IMR-90 (cell line): ENCODE data around the gene C19orf33. TPM values are rescaled to one million over a fixed set of nuclear protein-coding genes. Genes with fewer than 3 reads are reported as not detected.

Source experiments
- ATAC-seq: fragments of 200-7000 bp; cut with Tn5 transposase; 2 replicates; pipeline ENCODE4 v1.9.1; 2020; ENCODE audit warnings: low read depth, mild to moderate bottlenecking, moderate library complexity
- BruUV-seq: library from RNA; stranded (reverse); fragments of 400-500 nt; replicated peaks from 2 replicates; lab custom pipeline; 2021; lab: Mats Ljungman, UMichigan
- CTCF ChIA-PET: fragments of 300-600 bp; formaldehyde crosslinking; extraction: SDS; loops from one replicate; lab custom pipeline; 2021; ENCODE audit warnings: antibody characterized with exemption; lab: Yijun Ruan, JAX
- POLR2A ChIA-PET: fragments of 300-600 bp; sonication (Branson Sonifier 250); formaldehyde crosslinking; loops from one replicate; lab custom pipeline; 2022; ENCODE audit warnings: antibody characterized with exemption; ENCODE audit not compliant: unreplicated experiment; lab: Charles Lee
- DNase-seq: peaks from one replicate; pipeline ENCODE4 v3.0.0; 2013
- H2AFZ ChIP-seq: replicated peaks from 2 replicates; pipeline ENCODE3; 2013; ENCODE audit warnings: low read length, mild to moderate bottlenecking; ENCODE audit not compliant: poor library complexity
- H2AK5ac ChIP-seq: 2 replicates; pipeline ENCODE4 v1.6.1; 2013; ENCODE audit warnings: low read depth, low read length, inconsistent platforms
- H2AK9ac ChIP-seq: replicated peaks from 2 replicates; pipeline ENCODE3; 2013; ENCODE audit warnings: mild to moderate bottlenecking, low read depth, low read length, moderate library complexity; ENCODE audit not compliant: poor library complexity
- H2BK120ac ChIP-seq: 2 replicates; pipeline ENCODE4 v1.6.1; 2013; ENCODE audit warnings: low read depth, low read length, inconsistent platforms
- H2BK15ac ChIP-seq: 3 replicates; pipeline ENCODE4 v1.6.1; 2013; ENCODE audit warnings: low read depth, low read length, inconsistent platforms
- H2BK20ac ChIP-seq: 2 replicates; pipeline ENCODE4 v1.6.1; 2013; ENCODE audit warnings: low read depth, mild to moderate bottlenecking, inconsistent platforms, low read length, moderate library complexity
- H2BK5ac ChIP-seq: 2 replicates; pipeline ENCODE4 v1.6.1; 2013; ENCODE audit warnings: mild to moderate bottlenecking, low read depth, low read length, inconsistent platforms; ENCODE audit not compliant: poor library complexity, severe bottlenecking
- H3K14ac ChIP-seq: replicated peaks from 2 replicates; pipeline ENCODE4 v1.6.1; 2013; ENCODE audit warnings: low read depth, low read length, inconsistent platforms
- H3K18ac ChIP-seq: 2 replicates; pipeline ENCODE4 v1.6.1; 2013; ENCODE audit warnings: low read depth, low read length, control low read depth
- H3K23ac ChIP-seq: 2 replicates; pipeline ENCODE4 v1.6.1; 2013; ENCODE audit warnings: low read depth, low read length, inconsistent platforms
- H3K27ac ChIP-seq: 2 replicates; pipeline ENCODE4 v1.5.1; 2013; ENCODE audit warnings: mild to moderate bottlenecking, control low read depth, low read length; ENCODE audit not compliant: insufficient read depth
- H3K27me3 ChIP-seq: 2 replicates; pipeline ENCODE4 v1.6.1; 2013; ENCODE audit warnings: low read length; ENCODE audit not compliant: control insufficient read depth, insufficient read depth
- H3K36me3 ChIP-seq: 2 replicates; pipeline ENCODE4 v1.6.1; 2013; ENCODE audit warnings: low read length, mixed read lengths; ENCODE audit not compliant: control insufficient read depth, insufficient read depth
- H3K4ac ChIP-seq: 2 replicates; pipeline ENCODE4 v1.6.1; 2013; ENCODE audit warnings: low read depth, low read length, inconsistent platforms
- H3K4me1 ChIP-seq: 2 replicates; pipeline ENCODE4 v1.6.1; 2013; ENCODE audit warnings: low read length, mixed read lengths; ENCODE audit not compliant: control insufficient read depth, insufficient read depth
- H3K4me2 ChIP-seq: 2 replicates; pipeline ENCODE4 v1.6.1; 2013; ENCODE audit warnings: low read depth, mild to moderate bottlenecking, control low read depth, low read length, moderate library complexity
- H3K4me3 ChIP-seq: 2 replicates; pipeline ENCODE4 v1.5.1; 2013; ENCODE audit warnings: low read depth, mild to moderate bottlenecking, control low read depth, low read length, moderate library complexity; ENCODE audit not compliant: insufficient read depth
- H3K56ac ChIP-seq: 2 replicates; pipeline ENCODE4 v1.6.1; 2013; ENCODE audit warnings: low read length, inconsistent platforms; ENCODE audit not compliant: insufficient read depth; ENCODE audit errors: extremely low read depth
- H3K79me1 ChIP-seq, 2 experiments: 2 replicates each; pipeline ENCODE4 v1.6.1; 2013; ENCODE audit warnings: low read length in 2 of 2, inconsistent platforms in 1 of 2, low read depth in 1 of 2
- H3K9ac ChIP-seq: 2 replicates; pipeline ENCODE4 v1.6.1; 2013; ENCODE audit warnings: low read depth, low read length, control low read depth
- H3K9me1 ChIP-seq: 2 replicates; pipeline ENCODE4 v1.6.1; 2013; ENCODE audit warnings: low read length, inconsistent platforms; ENCODE audit not compliant: insufficient read depth
- H3K9me3 ChIP-seq: 2 replicates; pipeline ENCODE4 v1.6.1; 2013; ENCODE audit warnings: low read length; ENCODE audit not compliant: control insufficient read depth, insufficient read depth
- H4K20me1 ChIP-seq: 2 replicates; pipeline ENCODE4 v1.6.1; 2013; ENCODE audit warnings: low read length, inconsistent platforms; ENCODE audit not compliant: insufficient read depth
- H4K5ac ChIP-seq: 2 replicates; pipeline ENCODE4 v1.6.1; 2013; ENCODE audit warnings: mild to moderate bottlenecking, low read depth, low read length, control low read depth
- H4K8ac ChIP-seq, 2 experiments: 2 replicates each; pipeline ENCODE4 v1.6.1; 2013; ENCODE audit warnings: low read depth in 2 of 2, low read length in 2 of 2, control low read depth in 1 of 2, inconsistent platforms in 1 of 2
- H4K91ac ChIP-seq: 2 replicates; pipeline ENCODE4 v1.6.1; 2013; ENCODE audit warnings: low read depth, low read length, inconsistent platforms; ENCODE audit not compliant: insufficient read depth
- MAFK ChIP-seq: IDR thresholded peaks from 2 replicates; pipeline ENCODE4 v1.6.1; 2012; ENCODE audit warnings: low read depth, low read length, improper control_type of control experiment
- SMC3 ChIP-seq: fragments of 150-350 bp; IDR thresholded peaks from 2 replicates; pipeline ENCODE4 v1.6.1; 2016; ENCODE audit warnings: low read depth, mild to moderate bottlenecking, antibody characterized with exemption, low read length, moderate library complexity
- WGBS, 2 experiments: methylation state at CpG; one replicate each; pipeline versions ENCODE4 v1.1.5 to v1.1.7; 2013; ENCODE audit warnings: missing lambda C conversion rate in 2 of 2; ENCODE audit not compliant: insufficient read length in 1 of 2; ENCODE audit errors: extremely low coverage in 2 of 2; 5-methylcytosine and 5-hydroxymethylcytosine counted together
- dilution Hi-C: fragments of 300-500 bp; cut with HindIII; formaldehyde crosslinking; loops from one replicate; pipeline ENCODE4 v1.14.3; 2018; ENCODE audit warnings: low sequenced_read_pairs; ENCODE audit not compliant: unreplicated experiment
- in situ Hi-C: fragments of 300-500 bp; cut with MboI; formaldehyde crosslinking; loops from 3 replicates; pipeline ENCODE4 v1.14.3; 2019; ENCODE audit warnings: low sequenced_read_pairs, inconsistent platforms, mixed read lengths
- intact Hi-C: fragments of 100-400 bp; cut with micrococcal nuclease; formaldehyde crosslinking; loops from 2 replicates; pipeline ENCODE4 v1.10.0; 2022
- polyA plus RNA-seq, 3 experiments: library from polyadenylated mRNA; depleted of rRNA; stranded (reverse); fragments of >200 nt; gene quantifications; 2 replicates each; pipeline ENCODE4 v1.2.3, GENCODE V29; 2012; ENCODE audit warnings: low replicate concordance in 1 of 3
- total RNA-seq: library from RNA; depleted of rRNA; stranded (reverse); fragments of >200 nt; gene quantifications from 2 replicates; pipeline ENCODE4 v1.2.3, GENCODE V29; 2012

Gene C19orf33
- total and polyA plus RNA-seq, 2 of the 4 experiments (the other 2 are of a cell fraction): 0.80 TPM; not detected in 1

- Histone ChIP-seq H3K36me3 (no peaks in the 10 kb centered on the region), H4K91ac (peak overlapping the region; percentile 17; the same call in 1 of the 2 replicates), H3K23ac (peak overlapping the region; percentile 53; the same call in 1 of the 2 replicates), H4K5ac (peak overlapping the region; percentile 75), H3K56ac (no peak overlapping the region), H4K8ac (peak overlapping the region in 1 of 2 experiments; percentile 48; a peak in 1 of 4 replicates), H3K4me1 (peaks cover 14% of the 10 kb centered on the region), H2AK9ac (no peak overlapping the region), H3K27me3 (no peaks in the 10 kb centered on the region), H3K18ac (peak overlapping the region; percentile 62; the same call in 1 of the 2 replicates), H3K9me3 (no peaks in the 10 kb centered on the region), H3K9me1 (peaks cover 5% of the 10 kb centered on the region; the same call in 1 of the 2 replicates), H3K4ac (peak overlapping the region; percentile 21), H3K4me3 (no peak overlapping the region), H2BK120ac (peak overlapping the region; percentile 65), H3K27ac (no peak overlapping the region), H2AK5ac (peak overlapping the region; percentile 67; the same call in 1 of the 2 replicates), H3K14ac (no peak overlapping the region), H3K4me2 (no peak overlapping the region), H4K20me1 (no peaks in the 10 kb centered on the region), H3K9ac (no peak overlapping the region), H3K79me1 (no peaks in the 10 kb centered on the region), H2BK20ac (0 out of 2 replicates have a peak overlapping the region, but pooled peaks have one; percentile 21), H2AFZ (peak overlapping the region; percentile 58), H2BK5ac (no peak overlapping the region), H2BK15ac (peak overlapping the region; percentile 65; the same call in 1 of the 3 replicates)
- dilution Hi-C loops: no loop called here
- no peak for TF ChIP-seq SMC3
- TF ChIP-seq MAFK: no peak
- intact Hi-C loops: no loop called here
- no TSS peak for BruUV-seq
- POLR2A ChIA-PET: interaction anchor here (0.9 kb wide), 1 partner anchor 18 kb away, joined by 3 read pairs; no protein-coding TSS in a partner anchor
- no peak for DNase-seq
- CTCF ChIA-PET: interaction anchor here (1.1 to 1.3 kb wide), 2 partner anchors 10 to 39 kb away, joined by 3 to 4 read pairs; no protein-coding TSS in a partner anchor
- in situ Hi-C loops: no loop called here
- ATAC-seq: no peak
- 65% methylated on average over 6 of the region's 17 CpGs; no CpG with 5 or more reads in 1 of the 2 experiments for WGBS, 2 experiments
Observed at GRCh38 chr19:38280030-38280921, 23.8 kb upstream of the C19orf33 start.
